GM15510 (cell line): ENCODE results near the gene WFDC12.

Experiments used
- POLR2A ChIP-seq: IDR thresholded peaks from 3 replicates; pipeline ENCODE4 v1.6.1; 2011; ENCODE audit warnings: borderline replicate concordance; ENCODE audit not compliant: insufficient read length; ENCODE audit errors: extremely low read depth

Gene WFDC12

DNA sequence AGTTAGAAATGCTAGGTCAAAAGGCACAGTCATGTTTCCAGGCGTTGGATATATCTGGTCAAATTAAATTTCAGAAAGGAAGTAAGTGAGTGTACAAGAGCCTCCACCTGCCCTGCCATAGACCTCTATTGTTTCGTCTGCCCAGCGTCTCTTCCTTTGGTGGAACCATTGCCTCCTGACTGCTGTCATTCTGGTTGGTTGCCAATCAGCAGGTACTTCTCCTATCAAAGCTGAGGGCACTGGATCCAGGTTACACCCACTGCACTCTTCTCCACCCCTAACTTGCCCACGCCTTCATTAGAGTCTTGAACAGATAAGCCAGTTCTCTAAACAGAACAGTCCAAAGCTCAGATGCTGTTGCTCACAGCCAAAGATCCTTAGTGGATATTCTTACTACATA, 6.7 kb downstream of the WFDC12 start:
- TF ChIP-seq POLR2A = no peak

DNA sequence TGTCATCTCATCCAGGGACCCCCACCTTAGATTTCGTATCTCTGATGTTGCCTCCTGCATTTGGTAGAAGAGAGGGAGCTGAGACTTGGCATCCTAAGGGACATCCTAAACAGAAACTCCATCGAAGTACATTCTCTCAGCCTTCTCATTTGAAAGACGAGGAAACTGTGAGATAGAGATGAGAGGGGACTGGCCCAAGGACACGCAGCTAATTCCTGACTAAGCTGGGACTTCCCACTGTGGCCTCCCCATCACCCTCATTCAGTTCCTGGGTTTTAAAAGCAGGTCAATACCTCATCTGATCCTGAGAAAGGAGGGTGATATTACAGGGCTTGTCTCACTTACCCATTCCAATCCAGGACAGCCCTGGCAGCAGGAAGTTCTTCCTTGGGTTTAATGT, 8.4 kb downstream of the WFDC12 start:
- TF ChIP-seq POLR2A = no peak

DNA sequence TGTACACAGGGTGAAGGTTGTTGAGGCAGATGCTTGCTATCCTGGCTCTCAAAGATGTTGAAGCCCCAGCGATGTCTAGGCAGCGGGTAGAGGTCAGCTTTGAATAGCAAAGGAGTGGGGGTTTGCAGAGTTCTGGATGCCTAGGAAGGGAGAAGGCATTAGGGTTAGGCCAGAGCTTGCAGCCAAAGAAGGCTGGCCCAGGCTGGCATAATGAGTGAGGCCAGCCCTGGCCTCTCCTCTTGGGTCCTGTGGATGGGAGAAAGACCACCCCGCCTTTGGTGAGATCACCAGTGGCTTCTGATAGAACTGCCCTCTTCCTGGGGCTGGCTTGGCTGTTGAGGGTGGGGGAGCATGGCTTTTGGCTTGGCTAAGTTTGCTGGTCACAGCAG, 8.9 kb downstream of the WFDC12 start:
- TF ChIP-seq POLR2A = no peak

DNA sequence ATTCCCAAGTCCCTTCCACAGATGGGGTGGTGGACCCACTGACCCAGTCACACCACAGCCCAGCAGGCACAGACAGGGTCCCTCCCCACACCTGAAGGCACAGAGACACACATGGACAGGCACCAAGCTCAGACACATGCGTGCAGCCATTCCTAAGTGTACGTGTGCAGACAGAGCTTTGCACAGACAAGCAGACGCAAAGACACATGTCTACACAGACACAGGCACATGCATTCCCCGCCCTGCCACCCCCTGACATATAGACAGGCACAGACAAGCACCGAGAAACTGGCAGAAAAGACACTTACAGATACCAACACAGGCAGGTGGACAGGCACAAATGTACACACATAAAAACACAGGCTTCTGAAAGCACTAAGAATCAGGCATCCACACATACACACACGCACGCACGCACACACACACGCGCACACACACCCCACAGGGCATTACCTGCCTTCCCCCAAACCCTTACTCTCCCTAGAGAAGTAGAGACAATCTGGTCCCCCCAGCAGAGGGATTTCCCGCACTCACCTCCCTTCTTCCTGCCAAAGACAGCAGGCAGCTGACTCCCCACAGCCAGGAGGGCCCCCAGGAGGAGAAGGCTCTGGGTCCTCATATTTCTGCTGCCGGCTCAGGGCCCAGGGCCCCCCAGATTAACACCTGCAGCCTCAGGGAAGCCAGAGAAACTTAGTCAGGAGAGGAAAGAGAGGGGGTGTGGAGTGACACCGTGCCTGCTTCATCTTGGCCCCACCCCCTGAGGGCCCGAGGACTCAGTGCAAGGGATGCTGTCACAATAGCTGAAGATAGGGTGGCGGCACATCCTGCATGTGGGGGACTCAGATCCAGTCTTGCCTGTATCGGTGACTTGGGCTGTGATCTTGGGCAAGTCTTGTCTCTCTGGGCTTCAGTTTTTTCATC, 9.5 kb downstream of the WFDC12 start, which contains the start of gene WFDC5:
WFDC5 (minus strand) TSS at position 710 of the 921 bp plus-strand sequence; CDS start at position 619, 91 bp downstream.
- no peak for TF ChIP-seq POLR2A

DNA sequence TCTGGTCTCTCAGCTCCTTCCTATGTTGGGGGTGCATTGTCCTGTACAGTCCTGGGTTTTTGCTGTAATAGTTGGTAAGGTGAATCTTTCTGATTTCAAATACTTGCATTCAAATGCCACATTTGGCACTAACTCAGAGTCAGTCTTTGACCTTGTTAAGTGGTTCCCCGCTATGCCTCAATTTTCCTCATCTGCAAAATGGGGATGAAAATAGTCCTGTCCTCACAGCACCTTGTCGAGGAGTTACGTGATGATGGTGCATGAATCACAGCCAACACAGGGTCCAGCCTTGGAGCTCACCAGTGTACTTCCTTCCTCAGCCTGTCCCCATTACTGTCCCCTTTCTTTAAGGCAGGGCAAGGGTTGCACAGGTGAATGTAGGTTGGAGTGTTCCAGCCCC, 10.4 kb downstream of the WFDC12 start:
- no peak for TF ChIP-seq POLR2A

DNA sequence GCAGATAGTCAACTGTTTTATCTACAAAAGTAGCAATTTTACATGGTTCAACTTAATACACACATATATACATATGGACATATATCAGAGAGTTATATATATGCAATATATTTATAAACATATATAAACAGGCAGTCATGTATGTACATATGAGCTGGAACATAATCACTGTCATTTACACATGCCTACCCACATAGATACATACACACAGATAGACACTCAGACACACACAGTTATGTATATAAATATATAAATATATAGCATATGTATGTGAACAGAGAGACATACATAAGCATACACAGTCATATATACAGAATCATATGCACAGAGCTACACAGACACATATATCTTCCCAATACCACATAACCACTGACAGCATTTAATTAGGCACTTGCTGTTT, 11.5 kb downstream of the WFDC12 start:
- no peak for TF ChIP-seq POLR2A

DNA sequence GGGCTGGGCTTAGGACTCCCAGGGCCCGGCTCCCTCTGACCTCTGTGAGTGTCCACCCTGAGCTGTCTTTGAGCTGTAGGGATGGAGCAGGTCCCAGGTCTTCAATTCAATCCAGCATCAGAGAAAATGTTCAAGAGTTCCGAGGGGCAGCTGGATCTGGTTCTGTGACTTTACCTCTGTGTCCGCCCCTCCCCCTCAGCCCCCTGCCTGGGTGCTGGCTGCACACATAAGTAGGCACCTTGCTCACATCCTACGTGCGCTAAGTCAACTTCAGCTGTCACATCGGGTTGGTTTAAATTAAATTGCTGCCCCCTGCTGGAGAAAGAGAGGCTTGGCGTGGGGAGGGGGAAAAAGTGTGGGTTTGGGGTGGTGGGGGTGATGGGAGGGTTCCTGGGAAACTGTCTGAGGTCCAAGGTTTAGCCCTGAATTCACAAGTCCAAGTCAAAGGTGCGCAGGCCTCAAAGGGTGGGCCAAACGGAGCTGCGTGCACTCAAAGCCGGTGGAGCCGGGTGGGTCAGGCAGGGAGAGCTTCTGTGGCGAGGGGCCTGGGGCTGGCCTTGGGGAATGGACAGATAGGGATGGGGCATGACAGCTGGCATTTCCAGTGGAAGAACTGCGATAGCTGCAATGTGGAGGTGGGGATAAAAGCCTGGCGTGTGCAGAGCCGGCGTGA, 12.3 kb downstream of the WFDC12 start:
- no peak for TF ChIP-seq POLR2A

DNA sequence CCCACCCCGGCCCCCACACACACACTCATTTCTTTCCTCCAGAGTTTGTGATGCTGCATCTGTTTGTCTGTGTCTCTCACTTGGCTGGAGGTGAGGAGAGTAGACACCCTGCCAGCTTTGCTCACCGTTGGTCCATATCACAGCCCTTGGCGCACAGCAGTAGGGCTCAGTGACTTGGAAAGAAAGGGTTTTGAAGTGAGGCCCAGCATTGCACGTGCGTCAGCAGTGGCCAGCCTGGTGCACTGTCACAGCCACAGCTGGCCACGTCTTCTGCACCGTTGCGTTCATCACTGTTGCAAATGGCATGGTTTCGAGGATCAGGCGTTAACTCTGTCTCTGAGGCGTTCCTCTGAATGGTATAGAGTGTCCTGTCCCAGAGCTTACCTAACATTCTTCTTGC, 13.0 kb downstream of the WFDC12 start:
- TF ChIP-seq POLR2A = no peak

DNA sequence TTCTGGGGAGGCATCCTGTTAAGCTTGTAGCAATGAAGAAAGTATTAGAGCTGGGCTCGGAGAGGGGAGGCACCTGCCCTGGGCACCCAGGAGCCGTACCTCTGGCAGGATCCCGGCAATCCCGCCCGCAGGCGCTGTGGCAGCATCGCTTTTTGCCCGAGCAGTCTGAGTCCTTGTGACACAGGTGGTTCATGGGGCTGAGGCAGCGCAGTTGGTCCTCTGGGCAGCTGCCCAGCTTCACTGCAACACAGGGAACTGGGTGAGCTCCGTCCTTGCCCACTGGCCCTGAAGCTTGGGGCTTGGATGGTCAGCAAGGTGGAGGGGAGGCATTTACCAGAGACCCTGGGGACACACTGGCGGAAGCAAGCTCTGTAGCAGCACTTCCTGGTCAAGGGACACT, 14.0 kb downstream of the WFDC12 start:
- TF ChIP-seq POLR2A = no peak

DNA sequence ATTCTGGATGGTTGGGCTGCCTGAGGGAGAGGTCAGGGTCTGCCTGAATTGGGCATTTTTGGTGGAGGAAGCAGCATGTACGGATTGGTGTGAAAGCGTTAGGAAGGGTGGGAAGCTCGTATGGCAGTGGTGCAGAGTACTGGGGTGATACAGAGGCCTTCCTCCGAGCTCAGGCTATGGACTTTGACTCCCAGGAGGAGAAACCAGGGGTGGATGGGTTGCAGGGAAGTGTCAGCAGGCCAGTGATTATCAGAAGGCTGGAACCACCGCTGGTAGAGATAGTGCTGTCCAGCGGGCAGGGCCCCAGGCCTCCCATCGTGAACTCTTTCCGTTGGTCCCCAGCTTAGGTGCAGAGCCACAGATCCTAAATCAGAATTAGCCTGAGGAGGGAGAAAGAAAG, 14.6 kb downstream of the WFDC12 start:
- TF ChIP-seq POLR2A = no peak

DNA sequence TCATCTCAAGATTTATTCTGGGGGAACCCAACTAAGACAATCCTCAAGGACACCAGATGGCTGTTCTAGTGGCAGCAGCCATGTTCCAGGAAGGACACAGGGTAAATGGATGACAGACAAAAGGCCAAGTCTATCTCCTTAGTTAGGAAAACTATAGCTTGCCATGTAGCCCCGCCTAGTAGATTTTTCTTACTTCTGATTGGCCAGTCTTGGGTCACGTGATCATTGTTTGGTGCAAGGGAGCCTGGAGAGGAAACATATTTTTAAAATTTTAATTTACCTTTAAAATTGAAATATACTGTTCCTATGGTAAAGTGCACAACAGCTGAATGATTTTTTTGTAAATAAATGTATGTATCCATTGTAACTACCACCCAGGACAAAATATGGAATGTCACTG, 18.9 kb downstream of the WFDC12 start:
- no peak for TF ChIP-seq POLR2A

DNA sequence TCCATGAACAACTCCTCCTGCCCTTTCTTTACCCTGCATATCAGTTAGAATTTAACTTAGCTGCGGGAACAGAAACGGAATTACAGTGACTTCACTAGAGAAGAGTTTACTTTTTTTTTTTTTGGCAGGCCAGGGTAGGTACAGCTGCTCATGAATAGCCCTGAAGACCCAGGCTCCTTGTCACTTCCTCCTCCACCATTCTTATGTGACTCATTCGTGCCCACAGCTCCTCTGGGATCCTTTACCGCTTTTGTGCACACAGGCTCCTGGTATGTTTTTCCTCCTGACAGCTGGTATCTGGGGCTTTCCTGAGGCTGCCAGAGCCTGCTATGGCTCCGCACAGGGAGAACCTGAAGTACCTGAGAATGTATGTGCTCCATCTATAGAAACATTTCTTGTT, 19.5 kb downstream of the WFDC12 start:
- TF ChIP-seq POLR2A = no peak

DNA sequence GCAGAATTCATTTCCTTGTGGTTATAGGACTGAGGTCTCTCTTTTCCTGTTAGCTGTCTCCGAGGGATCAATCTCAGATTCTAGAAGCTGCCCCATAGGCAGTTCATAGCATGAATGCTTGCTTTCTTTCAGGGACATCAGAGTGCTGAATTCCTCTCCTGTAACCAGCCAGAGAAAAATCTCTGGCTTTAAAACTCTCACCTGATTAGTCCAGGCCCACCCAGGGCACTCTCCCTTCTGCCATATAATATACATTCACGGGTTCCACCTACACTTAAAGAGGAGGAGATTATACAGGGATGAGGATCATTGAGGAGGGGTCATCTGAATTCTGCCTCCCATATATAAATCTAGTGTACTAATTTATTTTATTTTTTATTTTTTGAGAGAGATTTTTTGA, 21.2 kb downstream of the WFDC12 start:
- no peak for TF ChIP-seq POLR2A

DNA sequence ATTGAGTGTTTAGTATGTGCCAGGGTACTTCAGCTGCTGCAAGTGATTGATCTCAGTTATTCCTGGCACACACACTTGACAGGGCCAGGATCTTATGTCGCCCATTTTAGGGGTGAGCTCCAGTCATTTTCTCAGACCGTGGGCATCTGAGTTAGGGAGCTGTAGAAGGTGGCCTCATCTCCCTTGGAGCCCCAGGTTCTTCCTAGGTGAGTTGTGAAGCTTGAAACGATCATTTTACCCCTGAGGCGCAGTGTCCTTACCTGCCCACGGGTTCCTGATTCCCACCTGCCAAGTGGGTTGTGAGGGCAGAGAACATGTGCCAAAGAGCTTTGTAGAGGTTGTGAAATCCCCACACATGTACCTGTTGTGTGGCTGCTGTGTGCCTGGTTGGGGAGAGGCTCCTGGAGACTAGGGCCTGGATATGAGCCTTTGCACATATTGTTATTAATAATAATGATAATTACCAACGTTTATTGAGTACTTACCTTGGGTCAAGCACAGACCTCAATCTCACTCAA, 22.9 kb downstream of the WFDC12 start:
- TF ChIP-seq POLR2A = no peak

DNA sequence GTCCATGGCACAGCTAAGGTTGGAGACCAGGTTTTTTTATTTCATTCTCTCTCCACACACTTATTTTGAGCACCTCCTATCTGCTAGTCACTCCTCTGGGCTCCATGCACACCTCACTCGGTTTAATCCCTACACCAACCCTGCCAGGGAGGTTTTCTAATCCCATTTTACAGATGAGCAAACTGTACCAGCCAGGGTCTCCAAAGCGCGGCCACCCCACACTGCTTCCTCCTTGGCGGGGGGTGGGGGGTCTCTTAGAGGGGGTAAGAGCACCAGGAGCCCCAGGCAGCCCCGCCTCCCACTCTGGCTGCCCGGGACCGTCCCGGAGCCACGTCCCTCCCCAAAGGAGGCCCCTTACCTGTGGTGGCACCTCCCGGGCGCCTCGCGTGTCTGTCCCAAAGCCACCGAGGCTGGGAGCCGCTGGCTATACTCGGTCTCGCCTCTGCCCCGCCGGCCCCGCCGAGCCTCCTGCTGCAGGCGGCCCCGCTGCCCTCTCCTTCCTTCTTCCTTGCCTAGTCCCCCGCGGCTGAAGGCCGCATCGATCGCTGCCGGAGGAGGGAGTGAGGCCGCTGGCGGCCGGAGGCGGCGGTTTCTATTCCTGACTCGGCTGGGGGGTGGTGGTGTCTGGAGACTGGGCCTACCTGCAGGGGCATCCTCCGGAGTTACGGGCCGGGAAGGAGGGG, 23.6 kb downstream of the WFDC12 start, which contains the start of gene KCNS1:
KCNS1 (minus strand) TSS at position 565 of the 683 bp plus-strand sequence. CDS start 1,891 bp downstream, outside the sequence.
- no peak for TF ChIP-seq POLR2A

DNA sequence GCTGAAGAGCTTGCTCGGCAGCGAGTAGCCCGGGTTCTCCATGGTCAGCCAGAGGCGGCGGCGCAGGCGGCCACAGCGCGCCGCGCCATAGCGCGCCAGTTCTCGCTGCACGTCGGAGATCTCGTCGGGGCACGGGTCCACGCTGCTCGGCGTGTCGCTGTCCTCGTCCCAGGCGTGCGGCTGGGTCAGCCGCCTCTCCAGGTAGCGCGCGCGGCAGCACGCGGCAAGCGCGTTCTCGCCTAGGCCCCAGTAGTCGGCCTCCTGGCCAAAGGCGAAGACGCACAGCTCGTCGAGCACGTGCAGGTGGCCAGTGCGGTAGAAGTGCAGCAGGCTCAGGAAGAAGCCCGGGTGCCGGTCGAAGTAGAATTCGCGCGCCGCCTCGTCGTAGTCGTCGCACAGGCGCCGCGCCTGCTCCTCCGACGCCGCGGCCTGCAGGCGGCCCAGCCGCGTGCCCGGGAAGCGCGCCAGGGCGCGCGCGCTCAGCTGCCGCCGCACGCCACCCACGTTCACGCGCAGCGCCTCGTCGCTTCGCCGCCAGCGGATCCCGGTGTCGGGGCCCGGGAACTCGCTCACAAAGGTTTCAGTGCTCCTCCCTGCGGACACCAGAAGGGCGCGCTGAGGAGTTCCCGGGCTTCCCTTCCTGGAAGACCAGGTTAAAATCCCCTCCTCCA, 26.0 kb downstream of the WFDC12 start:
- TF ChIP-seq POLR2A = no peak
